ENCODE measurements around the gene PHC2.

- TF ChIP-seq CTCF (IDR thresholded peaks at IDR 0.05) (no peak), ZFX (IDR thresholded peaks at IDR 0.05; ENCODE audit: borderline replicate concordance) (no peak)
Observed at GRCh38 chr1:33297911-33298622, 132.8 kb downstream of the PHC2 start.

All from 22Rv1 (cell line).